Measurements from ENCODE around the gene ARL9.
"Not testable (repeated sequence)": the region's sequence is repeated elsewhere in the genome, so short reads cannot be mapped to it uniquely, and the experiment has no call there.

The ARL9 gene, protein sequence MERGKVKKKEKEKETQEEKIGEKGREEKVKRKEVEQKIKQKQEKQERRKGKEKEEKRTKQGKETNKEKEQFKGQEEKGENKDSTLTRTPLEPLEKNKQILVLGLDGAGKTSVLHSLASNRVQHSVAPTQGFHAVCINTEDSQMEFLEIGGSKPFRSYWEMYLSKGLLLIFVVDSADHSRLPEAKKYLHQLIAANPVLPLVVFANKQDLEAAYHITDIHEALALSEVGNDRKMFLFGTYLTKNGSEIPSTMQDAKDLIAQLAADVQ

DNA sequence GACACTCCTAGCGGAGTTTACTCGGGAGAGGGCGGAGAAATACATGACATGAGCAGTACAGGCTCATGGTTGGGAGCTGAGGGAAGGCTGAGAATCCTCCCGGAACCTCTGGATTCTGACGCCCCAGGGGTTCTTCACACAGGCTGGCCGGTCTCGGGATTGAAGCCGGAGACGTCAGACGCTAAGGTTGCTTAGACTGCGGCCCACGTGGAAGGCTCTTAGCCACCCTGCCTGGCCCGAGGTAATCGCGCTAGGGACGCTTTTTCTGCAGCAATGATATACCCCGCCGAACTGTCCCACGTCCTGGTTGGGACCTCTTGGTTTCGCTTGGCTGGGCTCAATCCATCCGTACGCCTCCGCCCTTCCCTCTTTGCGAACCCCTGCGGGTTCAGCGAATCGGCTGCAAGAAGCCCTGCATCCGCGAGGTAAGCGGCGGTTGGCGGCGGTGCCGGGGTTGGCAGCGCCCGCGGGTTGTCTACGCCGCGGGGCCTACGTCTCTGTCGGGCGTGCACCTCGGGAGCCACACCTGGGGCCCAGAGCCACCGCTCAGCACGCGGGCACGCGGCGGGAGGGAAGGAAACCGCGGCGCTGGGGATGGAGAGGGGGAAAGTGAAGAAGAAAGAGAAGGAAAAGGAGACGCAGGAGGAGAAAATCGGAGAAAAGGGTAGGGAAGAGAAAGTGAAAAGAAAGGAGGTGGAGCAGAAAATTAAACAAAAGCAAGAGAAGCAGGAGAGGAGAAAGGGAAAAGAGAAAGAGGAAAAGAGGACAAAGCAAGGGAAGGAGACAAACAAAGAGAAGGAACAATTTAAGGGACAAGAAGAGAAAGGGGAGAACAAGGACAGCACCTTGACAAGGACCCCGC lies at the start of gene ARL9:
Gene ARL9, plus strand, starts transcription at position 523 of the 862 bp plus-strand sequence. Its CDS starts 72 bp downstream, at position 595.
- peak; percentile 35 for DNase-seq (ENCODE audit: low read depth)

DNA sequence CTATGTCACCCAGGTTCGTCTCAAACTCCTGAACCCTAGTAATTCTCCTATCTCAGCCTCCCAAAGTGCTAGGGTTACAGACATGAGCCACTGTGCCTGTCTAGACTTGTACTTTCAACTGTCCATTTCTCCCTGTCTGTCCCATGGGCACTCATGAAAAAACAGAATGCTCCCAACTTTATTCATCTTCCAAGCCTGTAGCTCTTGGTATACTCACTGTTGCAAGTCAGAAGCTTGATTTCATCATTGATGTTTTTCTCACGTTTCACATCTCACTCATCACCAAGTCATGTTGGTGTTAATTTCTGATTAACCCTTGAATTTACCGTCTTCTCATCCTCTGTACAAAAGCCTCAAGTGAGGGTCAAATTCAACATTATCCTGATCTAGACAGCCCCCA lies 45.5 kb upstream of the ARL9 start:
- no peak for DNase-seq (ENCODE audit: low read depth)

DNA sequence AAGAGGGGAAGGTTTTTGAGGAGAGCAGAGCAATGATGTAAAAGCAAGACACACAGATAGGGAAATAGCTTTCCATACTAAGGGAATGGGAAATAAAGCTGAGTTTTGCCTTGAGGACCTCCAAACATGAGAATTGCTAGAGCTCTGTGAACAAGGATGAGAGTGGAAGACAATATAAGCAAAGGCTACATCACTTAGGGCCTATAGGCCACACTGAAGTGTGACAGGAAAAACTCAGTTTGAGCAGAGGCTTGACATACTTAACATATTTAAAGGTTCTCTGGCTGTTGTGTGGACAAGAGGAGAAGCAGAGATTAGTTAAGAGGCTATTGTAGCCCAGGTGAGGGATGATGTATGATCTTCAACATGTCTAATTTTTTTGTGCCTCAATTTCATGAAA lies 43.4 kb upstream of the ARL9 start:
- no peak for DNase-seq (ENCODE audit: low read depth)

DNA sequence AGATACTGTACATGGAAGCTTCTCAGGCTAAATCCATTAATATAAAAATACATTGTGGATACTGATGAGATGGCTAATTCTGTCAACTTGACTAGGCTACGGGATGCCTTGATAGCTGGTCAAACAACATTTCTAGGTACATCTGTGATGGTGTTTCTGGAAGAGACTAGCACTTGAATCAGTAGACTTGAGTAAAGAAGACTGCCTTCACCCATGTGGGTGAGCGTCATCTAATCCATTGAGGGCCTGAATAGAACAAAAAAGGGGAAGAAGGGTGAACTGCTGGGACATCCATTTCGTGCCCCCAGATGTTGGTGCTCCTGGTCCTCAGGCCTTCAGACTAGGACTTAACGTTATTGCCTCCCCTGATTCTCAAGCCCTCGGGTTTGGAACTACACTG lies 41.9 kb upstream of the ARL9 start:
- no peak for DNase-seq (ENCODE audit: low read depth)

DNA sequence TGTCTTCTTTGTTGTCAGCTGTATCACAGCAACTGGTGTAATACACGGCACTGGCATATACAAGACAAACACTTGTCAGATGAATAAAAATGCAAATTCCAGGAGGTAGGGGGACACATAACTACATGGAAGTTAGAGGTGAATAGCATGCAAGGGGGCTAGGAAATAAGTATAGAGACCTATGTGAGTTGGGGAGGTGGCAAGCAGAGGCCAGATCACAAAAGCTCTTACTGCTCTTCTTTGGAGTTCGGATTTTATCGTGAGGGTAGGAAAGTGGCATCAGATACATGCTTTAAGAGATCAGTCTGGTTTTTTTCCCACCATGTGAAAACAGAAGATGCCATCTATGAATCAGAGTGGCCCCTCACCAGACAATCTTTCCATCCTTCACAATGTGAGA lies 41.0 kb upstream of the ARL9 start:
- no peak for DNase-seq (ENCODE audit: low read depth)

DNA sequence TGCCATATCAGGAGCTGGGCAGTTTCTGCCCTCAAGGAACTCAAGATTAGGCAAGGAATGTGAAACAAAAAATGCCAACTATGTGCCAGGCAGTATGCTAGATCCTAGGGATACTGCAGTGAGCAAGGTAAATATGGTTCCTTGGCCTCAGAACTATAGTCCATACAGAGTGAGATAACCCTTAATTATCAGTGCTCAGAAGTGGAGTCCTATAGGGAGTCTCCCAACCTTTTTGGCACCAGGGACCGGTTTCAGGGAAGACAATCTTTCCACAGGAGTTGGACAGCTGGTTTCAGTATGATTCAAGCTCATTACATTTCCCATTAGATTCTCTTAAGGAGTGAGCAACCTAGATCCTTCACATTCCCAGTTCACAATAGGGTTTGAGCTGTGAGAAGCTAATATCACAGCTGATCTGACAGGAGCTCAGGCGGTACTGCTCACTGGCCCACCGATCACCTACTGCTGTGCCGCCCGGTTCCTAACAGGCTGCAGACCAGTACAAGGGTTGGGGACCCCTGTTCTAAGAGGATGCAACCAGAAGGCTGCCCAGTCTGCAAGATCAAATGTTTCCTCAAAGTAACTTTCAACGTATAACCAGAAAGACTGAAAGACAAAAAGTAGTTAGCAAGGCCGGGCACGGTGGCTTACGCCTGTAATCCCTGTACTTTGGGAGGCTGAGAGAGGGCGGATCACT lies 39.8 kb upstream of the ARL9 start:
- DNase-seq (ENCODE audit: low read depth), result no peak

DNA sequence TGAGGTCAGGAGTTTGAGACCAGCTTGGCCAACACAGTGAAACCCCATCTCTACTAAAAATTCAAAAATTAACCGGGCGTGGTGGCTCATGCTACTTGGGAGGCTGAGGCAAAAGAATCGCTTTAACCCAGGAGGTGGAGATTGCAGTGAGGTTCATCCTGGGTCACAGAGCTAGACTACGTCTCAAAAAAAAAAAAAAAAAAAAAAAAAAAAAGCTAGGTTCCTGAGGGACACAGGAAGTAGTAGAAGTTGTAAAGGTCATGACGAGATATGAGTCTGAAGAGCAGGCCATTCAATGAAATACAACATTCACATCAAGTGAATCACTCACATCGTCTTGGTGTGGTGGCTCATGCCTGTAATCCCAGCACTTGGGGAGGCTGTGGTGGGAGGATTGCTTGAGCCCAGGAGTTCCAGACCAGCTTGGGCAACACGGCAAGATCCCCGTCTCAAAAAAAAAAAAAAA lies 39.3 kb upstream of the ARL9 start:
- not testable (repeated sequence) for DNase-seq (ENCODE audit: low read depth)

DNA sequence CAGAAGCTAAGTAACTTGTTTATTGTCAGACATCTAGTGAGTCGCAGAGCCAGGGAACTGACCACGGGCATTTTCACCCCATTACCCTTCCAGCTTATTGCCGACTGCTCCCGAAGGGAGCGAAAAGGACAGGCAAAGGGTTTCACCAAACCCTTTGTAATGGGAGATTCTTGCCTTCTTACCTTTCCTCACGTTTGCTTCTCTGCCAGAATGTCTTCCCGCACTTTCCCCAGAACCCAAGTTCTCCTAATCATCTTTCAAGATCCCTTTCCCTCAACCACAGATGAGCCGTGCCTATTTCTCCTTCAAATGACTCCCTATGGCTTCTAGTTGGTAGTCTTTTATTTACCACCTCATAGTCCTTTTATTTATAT lies 38.7 kb upstream of the ARL9 start:
- no peak for DNase-seq (ENCODE audit: low read depth)

DNA sequence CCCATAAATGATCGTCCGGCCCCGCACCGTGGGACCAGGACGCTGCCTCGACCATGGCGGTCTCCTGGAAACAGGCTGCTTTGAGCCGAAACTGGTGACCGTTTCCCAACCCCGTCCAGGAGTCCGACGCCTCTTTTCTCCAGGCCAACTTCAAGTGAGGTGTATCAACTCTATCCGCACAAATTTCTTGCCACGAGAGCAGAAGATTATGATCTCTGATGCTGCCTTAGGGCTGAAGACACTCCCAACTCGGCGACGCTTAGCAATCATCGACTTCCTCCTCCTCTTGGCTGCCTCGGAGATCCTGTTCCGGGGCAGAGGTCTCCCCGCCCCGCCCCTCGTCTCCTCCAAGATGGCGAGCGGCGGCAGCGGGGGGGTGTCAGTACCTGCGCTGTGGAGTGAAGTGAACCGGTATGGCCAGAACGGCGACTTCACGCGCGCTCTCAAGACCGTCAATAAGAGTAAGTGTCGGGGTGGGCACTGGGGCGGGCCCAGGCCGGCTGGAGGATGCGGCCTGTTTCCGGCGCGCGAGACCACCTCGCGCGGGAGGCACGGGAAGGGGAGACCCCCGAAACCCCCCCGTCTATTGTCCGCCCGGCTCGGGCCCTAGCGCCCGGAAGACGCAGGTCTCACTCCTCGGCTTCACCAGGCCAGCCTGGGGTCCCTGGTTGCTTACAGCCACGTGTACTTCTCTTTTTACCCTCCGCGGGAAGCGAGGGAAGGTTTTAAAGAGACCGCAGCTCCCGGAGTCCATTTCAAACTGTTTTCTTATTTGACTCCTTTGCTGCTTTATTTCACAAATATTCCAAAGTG lies 38.1 kb upstream of the ARL9 start, which contains the start of gene SRP72:
Gene SRP72, plus strand, starts transcription at position 334 of the 813 bp plus-strand sequence. Its CDS starts 19 bp downstream, at position 353.
- DNase-seq (ENCODE audit: low read depth), result peak; percentile 79

DNA sequence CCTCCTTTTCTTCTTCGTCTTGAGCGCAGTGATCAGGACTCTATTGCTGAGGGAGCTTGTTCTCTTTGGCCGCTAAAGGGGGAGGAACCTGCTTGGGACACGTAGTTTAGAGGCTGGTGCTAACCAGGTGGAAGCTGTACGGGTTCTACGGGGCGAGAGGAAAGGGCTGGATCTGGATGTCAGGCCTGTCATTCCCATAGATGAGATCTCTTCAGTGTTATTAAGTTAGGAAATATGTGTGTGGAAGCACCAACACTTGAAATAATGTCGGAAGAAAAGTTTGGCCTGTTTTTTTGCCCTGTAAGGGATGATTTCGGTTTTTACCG lies 37.5 kb upstream of the ARL9 start:
- no peak for DNase-seq (ENCODE audit: low read depth)

DNA sequence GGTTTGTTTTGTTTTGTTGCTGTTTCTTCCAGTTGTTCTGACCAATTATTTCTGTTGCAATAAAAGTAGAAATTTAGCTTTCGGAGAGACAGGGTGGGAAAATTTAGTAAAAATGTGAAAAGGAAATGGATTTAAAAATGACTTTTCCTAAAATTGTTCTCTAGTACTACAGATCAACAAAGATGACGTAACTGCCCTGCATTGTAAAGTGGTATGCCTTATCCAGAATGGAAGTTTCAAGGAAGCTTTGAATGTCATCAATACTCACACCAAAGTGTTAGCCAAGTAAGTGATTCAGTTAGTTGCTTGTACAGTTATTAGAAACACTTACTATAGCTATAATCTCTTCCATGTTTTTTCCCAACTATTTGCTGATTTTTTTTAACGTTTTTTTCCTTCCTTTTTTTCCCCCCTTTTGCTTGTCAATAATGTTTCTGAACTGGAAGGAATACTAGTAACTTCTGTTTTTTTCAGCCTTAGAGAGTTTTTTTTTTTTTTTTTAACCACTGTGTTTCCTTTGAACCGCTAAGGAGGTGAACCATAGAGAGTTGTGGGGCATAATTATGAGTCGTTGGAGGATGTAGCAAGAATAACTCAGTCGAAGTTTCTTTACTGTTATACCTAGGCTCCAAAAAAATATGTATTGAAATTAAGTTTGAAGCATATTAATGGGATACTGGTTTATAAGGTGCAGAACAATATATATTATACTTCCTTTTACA lies 35.9 kb upstream of the ARL9 start:
- DNase-seq (ENCODE audit: low read depth), result no peak

DNA sequence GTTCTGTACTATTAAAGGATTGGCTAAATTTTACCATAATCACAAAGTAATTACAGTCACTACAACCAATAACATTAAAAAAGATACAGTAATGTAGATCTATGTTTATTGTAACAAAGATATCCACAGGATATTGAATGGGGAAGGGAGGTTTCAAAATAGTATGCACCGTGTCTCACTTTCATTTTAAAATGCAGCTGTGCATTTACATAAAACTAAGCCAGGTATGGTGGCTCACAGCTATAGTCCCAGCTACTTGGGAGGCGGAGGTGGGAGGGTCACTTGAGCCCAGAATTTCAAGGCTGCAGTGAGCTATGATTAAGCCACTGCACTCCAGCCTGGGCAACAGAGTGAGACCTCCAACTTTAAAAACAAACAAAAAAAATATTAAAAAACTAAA lies 29.7 kb upstream of the ARL9 start:
- no peak for DNase-seq (ENCODE audit: low read depth)

DNA sequence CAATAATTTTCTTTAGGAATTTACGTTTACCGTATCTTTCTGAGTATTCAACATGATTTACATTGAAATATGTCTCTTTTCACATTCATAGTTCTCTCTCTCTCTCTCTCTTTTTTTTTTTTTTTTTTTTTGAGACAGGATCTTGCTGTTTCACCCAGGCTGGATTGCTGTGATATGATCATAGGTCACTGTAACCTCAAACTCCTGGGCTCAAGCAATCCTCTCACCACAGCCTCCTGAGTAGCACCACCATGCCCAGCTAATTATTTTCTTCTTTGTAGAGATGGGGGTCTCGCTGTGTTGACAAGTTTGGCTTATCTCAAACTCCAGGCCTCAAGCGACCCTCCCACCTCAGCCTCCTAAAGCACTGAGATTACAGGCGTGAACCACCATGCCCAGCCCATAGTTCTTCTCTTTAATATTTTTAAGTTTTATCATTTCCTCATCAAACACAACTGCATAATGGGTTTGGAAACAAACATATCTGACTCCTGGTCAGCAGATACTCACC lies 28.3 kb upstream of the ARL9 start:
- no peak for DNase-seq (ENCODE audit: low read depth)

DNA sequence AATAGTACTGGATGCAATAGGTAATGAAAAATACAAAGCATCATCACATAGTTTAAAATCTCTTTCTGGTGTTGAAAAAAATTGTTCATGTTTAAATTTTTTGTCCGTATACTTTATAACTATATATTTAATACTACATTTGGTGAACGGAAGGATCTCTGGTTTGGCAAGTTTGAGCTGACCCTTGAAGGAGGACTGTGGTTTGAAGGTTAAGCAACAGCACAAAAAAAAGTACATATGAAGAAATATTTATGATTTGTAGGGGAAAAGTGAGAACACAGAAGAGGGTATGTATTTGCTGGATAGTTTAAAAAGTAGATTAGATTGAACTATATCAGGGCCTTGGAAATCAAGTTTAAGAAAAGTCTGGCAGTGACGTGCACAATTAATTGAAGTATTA lies 24.9 kb upstream of the ARL9 start:
- DNase-seq (ENCODE audit: low read depth), result no peak

DNA sequence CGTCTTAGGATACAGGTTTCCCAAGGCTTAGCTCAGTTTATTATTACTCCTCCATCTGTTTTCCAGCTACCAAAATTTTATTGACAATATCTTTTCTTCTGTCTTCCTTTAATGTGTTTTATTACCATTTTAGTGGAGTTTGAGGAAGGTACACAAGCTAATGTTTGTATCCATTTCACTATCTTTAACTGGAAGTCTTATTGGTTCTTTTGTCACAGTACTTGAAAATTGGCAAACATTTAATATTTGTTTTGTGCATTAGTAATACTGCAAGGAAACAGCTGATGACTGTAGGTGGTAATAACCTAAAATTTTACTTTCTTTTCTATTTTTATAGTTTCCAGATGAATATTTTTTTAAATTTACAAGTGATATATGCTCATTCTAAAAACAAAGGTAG lies 9.3 kb upstream of the ARL9 start:
- no peak for DNase-seq (ENCODE audit: low read depth)

DNA sequence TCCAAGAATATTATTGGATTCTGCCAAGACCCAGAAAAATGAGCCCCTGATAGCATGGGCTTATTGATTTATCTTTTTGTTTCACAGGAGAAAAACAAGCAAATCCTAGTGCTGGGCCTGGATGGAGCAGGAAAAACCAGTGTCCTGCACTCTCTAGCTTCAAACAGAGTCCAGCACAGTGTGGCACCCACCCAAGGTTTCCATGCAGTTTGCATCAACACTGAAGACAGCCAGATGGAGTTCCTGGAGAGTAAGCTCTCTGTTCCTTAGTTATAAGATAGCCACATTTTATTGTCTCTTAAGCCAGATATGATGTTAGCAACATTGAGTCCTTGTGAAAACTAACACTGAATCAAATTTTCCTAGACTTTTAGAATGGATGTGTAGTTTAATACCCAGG lies 5.5 kb downstream of the ARL9 start:
- no peak for DNase-seq (ENCODE audit: low read depth)

DNA sequence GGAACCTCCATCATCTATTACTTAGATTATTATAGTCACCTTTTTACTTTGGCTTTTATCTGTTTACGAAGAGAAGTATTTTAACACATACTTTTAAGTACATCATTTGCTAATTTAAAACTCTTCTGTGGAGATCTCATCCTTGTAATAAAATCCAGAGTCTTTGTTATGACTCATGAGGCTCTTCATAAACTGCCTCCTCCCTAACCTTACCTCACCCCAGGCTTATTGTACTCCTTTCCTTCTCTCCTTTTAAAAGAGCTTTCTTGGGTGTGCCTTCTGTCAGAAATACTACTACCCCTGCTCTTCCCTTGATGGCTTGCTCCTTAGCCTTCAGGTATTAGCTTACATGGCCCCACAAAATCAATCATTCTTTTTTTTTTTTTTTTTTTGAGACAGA lies 6.6 kb downstream of the ARL9 start:
- no peak for DNase-seq (ENCODE audit: low read depth)

DNA sequence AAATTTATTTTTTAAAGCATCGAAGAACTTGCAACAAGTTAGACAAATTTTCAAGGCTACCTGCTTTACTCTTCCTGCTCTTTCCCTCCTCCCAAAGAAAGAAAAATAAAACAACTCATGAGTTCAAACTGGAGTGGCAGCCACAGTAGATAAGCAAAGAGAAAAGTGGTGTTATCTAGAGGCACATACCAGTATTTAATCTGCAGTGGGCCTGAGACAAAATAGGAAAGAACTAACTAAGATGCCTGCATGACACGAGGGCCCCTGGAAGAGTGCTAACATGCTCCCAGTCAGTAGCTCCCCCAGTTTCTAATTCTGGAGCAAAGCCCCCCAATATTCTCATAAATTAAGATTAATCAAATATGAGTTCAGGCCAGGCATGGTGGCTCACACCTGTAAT lies 7.9 kb downstream of the ARL9 start:
- no peak for DNase-seq (ENCODE audit: low read depth)

DNA sequence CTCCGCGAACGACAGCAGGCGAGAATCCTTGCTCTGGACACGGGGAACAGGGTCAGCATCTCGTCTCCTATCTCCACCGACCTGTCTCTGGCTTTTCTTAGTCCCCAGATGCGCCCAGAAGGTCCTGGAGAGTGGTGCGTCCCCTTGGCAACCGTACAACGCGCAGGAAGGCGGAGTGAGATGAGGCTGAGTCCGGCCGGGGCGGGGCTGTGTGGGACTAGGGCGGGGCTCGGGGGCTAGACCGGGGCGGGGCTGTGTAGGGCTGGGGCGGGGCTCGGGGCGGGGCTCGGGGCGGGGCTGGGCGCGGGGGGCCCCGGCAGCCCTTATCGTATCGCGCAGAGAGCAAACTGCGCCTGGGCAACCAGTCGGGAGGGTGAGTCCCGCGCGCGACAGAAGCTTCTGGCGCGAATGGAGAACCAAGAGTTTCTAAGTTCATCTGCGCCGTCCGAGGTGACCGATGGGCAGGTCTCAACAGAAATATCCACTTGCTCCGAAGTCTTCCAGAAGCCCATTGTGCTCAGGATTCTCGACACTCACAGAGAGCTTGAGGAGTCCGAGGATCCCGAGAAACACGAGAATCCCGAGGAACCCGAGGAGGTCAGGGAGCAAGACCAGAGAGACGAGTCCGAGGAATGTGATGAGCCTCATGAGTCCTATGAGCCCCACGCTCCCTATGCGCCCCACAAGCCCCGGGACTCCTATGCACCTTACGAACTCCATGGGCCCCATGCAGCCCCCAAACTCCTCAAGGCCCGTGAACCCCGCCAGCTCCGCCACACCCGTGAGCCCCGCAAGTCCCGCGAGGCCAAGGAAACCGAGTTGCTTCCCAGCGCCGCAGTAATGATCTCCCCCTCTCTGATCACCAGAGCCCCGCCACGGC lies 24.9 kb downstream of the ARL9 start:
- DNase-seq (ENCODE audit: low read depth), result peak; percentile 75

DNA sequence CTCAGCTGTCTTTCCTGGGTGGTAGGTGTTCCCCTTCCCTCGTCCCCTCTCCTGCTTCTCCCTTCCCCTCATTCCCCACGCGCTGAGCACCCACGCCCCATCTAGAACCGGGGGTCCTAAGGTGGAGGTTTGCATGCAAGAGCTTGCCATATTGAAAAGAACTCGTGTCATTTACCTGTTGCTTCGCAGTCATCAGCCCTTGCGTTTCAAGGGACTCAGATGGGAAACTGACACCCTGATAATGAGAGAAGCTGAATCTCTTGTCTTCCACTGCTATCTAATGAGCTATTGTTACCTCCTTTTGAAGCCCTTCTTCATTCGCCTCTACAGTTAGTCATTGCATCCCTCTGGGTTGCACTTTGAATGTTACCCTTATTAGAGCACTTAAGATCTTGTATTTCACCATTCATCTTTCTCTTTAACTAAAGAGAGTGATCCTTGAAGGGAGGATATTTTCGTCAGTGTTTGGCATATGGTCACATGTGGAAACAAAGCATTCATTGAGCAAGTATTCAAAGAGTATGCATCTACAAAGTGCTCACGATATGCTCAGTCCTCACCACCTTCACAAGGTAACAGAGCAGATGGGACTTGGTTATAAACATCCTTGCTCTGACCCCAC lies 25.7 kb downstream of the ARL9 start:
- DNase-seq (ENCODE audit: low read depth), result no peak

Data from stimulated activated CD8-positive, alpha-beta memory T cell treated with anti-CD3 and anti-CD28 coated beads, Interleukin-4, amount 100 ng/mL, for 24 hours (primary cell).